ENCODE data around the gene ASCL2.

ASCL2 gene, protein sequence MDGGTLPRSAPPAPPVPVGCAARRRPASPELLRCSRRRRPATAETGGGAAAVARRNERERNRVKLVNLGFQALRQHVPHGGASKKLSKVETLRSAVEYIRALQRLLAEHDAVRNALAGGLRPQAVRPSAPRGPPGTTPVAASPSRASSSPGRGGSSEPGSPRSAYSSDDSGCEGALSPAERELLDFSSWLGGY

DNA sequence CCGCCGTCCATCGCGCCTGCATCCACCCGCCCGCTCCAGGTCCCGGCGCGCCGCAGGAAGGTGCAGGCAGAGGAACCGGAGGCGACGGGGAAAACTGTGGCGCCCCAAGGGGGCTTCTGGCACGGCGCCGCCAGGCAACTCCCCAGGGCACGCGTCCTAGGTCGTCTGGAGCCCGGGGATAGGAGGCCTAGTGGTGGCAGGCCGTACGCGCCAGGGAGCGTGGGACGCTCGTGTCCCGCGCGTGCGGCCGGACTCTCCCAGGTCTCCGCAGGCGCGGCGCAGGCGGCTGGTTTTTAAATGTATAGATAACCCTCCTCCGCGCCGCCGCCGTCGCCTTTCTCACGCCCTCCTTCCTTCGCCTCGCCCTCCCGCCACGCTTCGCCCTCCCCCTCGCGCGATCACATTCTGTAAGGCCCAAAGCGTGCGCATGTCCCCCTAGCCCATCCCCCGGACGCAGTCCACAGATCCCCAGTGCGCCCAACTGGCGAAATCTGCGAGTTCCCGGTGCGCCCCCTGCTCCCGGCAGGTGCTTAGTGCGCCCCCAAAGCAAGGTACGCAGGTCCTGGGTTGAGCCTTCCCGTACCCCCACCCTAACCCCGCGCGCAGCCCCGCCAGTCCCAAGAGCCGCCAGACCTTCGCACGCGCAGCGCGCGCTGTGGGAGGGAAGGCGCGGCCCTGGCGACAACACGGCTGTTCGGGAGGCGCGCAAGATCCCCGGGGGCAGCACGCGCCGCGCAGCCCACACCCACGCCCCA lies at the start of gene ASCL2:
Gene ASCL2 (minus strand): TSS at position 267 of the 755 bp plus-strand sequence. CDS start 256 bp downstream, at position 11.
- TF ChIP-seq, protein P1, sequence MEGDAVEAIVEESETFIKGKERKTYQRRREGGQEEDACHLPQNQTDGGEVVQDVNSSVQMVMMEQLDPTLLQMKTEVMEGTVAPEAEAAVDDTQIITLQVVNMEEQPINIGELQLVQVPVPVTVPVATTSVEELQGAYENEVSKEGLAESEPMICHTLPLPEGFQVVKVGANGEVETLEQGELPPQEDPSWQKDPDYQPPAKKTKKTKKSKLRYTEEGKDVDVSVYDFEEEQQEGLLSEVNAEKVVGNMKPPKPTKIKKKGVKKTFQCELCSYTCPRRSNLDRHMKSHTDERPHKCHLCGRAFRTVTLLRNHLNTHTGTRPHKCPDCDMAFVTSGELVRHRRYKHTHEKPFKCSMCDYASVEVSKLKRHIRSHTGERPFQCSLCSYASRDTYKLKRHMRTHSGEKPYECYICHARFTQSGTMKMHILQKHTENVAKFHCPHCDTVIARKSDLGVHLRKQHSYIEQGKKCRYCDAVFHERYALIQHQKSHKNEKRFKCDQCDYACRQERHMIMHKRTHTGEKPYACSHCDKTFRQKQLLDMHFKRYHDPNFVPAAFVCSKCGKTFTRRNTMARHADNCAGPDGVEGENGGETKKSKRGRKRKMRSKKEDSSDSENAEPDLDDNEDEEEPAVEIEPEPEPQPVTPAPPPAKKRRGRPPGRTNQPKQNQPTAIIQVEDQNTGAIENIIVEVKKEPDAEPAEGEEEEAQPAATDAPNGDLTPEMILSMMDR (IDR thresholded peaks at IDR 0.05; ENCODE audit: low read depth, low read length) = no peak
- DNase-seq (ENCODE audit: extremely low read depth, low read depth) = no peak

DNA sequence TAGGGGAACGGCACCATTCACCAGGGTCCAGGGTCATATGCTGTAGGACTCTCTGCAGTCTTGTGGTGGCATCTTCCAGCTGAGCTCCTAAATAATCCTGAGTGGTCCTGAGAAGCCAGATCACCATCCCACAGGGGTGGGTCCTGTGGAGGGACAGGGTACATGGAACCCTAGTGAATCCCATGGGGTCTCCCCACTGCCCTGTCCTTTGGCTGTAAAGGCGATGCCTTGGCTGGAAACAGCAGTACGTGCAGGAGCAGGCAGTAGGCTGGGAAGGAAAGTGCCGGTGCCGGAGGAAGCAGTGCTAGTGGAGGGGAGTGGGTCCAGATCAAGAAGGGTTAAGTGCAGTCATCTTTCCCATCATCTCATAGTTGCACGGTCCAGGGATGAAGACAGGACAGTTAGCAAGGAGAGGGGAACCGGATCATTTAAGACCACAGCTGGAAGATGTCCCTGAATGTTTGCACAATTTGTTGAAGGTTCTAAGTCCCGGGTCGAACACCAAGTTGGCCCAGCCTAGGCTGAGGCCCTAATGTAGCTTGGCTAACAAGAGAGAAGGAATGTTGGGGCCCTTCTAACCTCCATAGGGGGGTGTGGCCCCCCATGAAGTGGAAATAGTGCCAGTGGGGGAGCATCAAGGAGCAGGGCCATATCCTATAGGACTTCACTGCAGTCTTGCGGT lies 49.5 kb upstream of the ASCL2 start:
- no peak for DNase-seq (ENCODE audit: extremely low read depth, low read depth)
- TF ChIP-seq, protein P1 (IDR thresholded peaks at IDR 0.05; ENCODE audit: low read depth, low read length) = no peak

DNA sequence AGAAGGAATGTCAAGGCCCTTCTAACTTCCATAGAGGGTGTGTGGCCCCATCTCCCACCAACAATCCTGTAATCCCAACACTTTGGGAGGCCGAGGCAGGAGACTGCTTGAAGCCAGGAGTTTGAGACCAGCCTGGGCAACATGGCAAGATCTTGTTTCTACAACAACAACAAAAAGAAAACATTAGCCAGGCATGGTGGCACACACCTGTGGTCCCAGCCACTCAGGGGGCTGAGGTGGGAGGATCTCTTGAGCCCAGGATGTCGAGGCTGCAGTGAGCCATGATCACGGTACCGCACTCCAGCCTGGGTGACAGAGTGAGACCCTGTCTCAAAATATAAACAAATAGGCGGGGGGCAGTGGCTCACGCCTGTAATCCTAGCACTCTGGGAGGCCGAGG lies 48.3 kb upstream of the ASCL2 start:
- DNase-seq (ENCODE audit: extremely low read depth, low read depth) = no peak
- TF ChIP-seq, protein P1 (IDR thresholded peaks at IDR 0.05; ENCODE audit: low read depth, low read length) = no peak

DNA sequence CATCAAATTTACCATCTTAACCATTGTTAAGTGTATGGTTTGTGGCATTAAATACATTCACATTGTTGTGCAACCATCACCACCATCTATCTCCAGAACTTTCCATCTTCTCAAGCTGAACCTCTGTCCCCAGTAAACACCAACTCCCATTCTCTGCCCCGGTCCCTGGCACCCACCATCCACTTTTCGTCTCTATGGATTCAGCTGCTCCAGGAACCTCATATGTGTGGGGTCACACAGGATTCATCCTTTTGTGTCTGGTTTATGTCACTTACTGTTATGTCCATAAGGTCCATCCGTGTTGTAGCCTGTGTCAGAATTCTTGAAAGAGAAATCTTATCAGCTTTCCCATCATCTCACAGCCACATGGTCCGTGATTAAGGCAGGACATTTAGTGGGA lies 47.7 kb upstream of the ASCL2 start:
- no peak for DNase-seq (ENCODE audit: extremely low read depth, low read depth)
- TF ChIP-seq, protein P1 (IDR thresholded peaks at IDR 0.05; ENCODE audit: low read depth, low read length) = no peak

DNA sequence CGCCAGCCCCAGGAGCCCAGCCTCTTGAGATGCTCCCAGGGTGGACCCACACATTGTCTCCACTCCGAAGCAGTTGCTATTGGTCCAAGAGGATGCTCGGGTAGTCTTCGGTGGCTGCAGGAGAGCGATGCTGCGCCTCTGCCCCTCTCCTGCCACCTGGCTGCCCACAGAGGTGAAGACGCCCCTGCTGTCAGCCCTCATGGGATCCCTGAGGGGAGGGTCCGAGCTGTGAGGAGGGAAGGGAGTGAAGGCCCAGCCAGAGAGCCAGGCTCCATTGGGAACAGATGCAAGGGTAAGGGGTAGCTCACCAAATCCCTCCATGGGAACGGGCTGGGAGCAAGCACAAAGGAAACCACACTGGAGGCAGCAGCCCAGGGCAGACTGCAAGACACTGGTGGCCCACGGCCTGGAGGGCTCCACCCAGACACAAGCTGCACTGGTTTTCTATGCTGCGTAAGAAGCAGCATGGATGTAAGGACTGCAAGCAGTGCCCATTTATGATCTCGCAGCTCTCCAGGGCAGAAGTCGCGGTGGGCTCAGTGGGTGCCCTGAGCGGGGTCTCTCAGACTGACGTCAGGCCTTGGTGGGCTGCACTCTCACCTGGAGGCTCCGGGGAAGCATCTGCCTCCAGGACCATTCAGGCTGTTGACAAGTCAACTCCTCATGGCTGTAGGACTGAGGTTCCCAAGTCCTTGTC lies 47.1 kb upstream of the ASCL2 start:
- DNase-seq (ENCODE audit: extremely low read depth, low read depth) = no peak
- TF ChIP-seq, protein P1 (IDR thresholded peaks at IDR 0.05; ENCODE audit: low read depth, low read length) = no peak

DNA sequence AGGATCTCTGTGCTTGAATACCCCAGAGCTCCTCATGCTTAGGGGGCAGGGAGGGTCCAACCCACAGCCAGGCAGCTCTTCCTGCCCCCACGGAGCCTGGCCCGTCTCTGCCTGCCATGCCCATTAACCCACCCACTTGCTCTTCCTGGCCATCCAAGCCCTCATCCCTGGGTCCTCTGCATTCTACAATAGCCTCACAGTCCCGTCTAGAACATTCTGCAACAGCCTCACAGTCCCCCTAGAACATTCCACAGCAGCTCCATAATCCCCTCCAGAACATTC lies 46.5 kb upstream of the ASCL2 start:
- DNase-seq (ENCODE audit: extremely low read depth, low read depth) = no peak
- TF ChIP-seq, protein P1 (IDR thresholded peaks at IDR 0.05; ENCODE audit: low read depth, low read length) = no peak
